HPDE6-E6E7 (cell line): Measurements from ENCODE around the gene RPL21.
"Not testable (repeated sequence)": the region's sequence is repeated elsewhere in the genome, so short reads cannot be mapped to it uniquely, and the experiment has no call there.

Experiments used
- DNase-seq: peaks from one replicate; pipeline ENCODE4 v3.0.0; 2011; ENCODE audit warnings: missing footprints; ENCODE audit errors: extremely low spot score

RPL21 gene

GRCh38 chr13:27289011-27289665, 37.8 kb downstream of the RPL21 start:
- no peak for DNase-seq

- DNase-seq: no peak
Measured at GRCh38 chr13:27290715-27291114, 39.4 kb downstream of the RPL21 start.

- DNase-seq: not testable (repeated sequence)
Measured at GRCh38 chr13:27291967-27292366, 40.6 kb downstream of the RPL21 start.

GRCh38 chr13:27293076-27293691, 41.8 kb downstream of the RPL21 start:
- DNase-seq: no peak

GRCh38 chr13:27293873-27294515, 42.6 kb downstream of the RPL21 start:
- no peak for DNase-seq

GRCh38 chr13:27295096-27295495, 43.7 kb downstream of the RPL21 start:
- no peak for DNase-seq

- no peak for DNase-seq
Measured at GRCh38 chr13:27295660-27296059, 44.3 kb downstream of the RPL21 start.

GRCh38 chr13:27296496-27296895, 45.1 kb downstream of the RPL21 start:
- no peak for DNase-seq

- DNase-seq: no peak
Measured at GRCh38 chr13:27298849-27299248, 47.5 kb downstream of the RPL21 start.

GRCh38 chr13:27300406-27300805, 49.0 kb downstream of the RPL21 start:
- DNase-seq: not testable (repeated sequence)

GRCh38 chr13:27300941-27301586, 49.7 kb downstream of the RPL21 start:
- no peak for DNase-seq

- DNase-seq: no peak
Measured at GRCh38 chr13:27302643-27303262, 51.4 kb downstream of the RPL21 start.

- DNase-seq: no peak
Measured at GRCh38 chr13:27304099-27304498, 52.7 kb downstream of the RPL21 start.

- DNase-seq: no peak
Measured at GRCh38 chr13:27304611-27305010, 53.3 kb downstream of the RPL21 start.
